ENCODE measurements around the gene EPC1. TPM values are rescaled to one million over a fixed set of nuclear protein-coding genes. Genes with fewer than 3 reads are reported as not detected.
"Not testable (repeated sequence)": the region's sequence is repeated elsewhere in the genome, so short reads cannot be mapped to it uniquely, and the experiment has no call there.

EPC1 gene
- total RNA-seq, 1 experiment from 2014 or later = 36.6 TPM

DNA sequence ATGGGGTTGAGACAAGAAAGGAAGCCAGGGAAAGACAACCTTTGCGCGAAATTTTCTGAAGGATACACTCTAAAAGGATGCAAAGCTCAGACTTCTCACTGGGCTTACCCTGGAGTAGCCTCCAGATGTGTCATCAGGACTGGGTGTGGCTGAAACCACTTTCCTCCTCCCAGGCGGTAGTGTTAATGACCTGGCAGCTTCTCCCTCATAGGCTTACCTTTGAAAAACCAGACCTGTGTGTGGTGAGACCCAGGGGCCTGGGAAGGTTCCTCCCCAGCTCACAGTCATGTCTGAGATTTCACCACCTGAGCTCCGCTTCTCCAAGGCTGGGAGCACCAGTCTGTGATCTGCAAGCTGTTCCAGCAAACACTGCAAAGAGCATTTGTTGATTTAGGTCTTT lies 93.7 kb downstream of the EPC1 start:
- Mint-ChIP-seq H3K4me3 (ENCODE audit: unreplicated experiment) (peak overlapping the region; percentile 62), H3K36me3 (ENCODE audit: insufficient read depth, unreplicated experiment) (no peaks in the 10 kb centered on the region), H3K27ac (ENCODE audit: unreplicated experiment) (peak overlapping the region; percentile 77), H3K9me3 (ENCODE audit: unreplicated experiment) (no peaks in the 10 kb centered on the region), H3K27me3 (ENCODE audit: insufficient read depth, unreplicated experiment) (no peaks in the 10 kb centered on the region), H3K4me1 (ENCODE audit: low read depth, unreplicated experiment) (peaks cover 35% of the 10 kb centered on the region)
- peak; percentile 73 to 85 for DNase-seq
- ChIA-PET CTCF (interaction anchor here (0.8 to 2.2 kb wide), 2 partner anchors 92 to 99 kb away, joined by 3 to 5 read pairs; no protein-coding TSS in a partner anchor), POLR2A (no interaction called here)
- no peaks in the 10 kb centered on the region for H3K36me3 ChIP-seq (ENCODE audit: control insufficient read depth, insufficient read depth, low read length)
- H3K4me3 ChIP-seq (ENCODE audit: low read depth, low read length) = no peak overlapping the region
- H3K9me3 ChIP-seq = no peaks in the 10 kb centered on the region
- TF ChIP-seq, protein P1, sequence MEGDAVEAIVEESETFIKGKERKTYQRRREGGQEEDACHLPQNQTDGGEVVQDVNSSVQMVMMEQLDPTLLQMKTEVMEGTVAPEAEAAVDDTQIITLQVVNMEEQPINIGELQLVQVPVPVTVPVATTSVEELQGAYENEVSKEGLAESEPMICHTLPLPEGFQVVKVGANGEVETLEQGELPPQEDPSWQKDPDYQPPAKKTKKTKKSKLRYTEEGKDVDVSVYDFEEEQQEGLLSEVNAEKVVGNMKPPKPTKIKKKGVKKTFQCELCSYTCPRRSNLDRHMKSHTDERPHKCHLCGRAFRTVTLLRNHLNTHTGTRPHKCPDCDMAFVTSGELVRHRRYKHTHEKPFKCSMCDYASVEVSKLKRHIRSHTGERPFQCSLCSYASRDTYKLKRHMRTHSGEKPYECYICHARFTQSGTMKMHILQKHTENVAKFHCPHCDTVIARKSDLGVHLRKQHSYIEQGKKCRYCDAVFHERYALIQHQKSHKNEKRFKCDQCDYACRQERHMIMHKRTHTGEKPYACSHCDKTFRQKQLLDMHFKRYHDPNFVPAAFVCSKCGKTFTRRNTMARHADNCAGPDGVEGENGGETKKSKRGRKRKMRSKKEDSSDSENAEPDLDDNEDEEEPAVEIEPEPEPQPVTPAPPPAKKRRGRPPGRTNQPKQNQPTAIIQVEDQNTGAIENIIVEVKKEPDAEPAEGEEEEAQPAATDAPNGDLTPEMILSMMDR (IDR thresholded peaks at IDR 0.05; ENCODE audit: insufficient read depth in 1 of 2, low read depth in 1 of 2, low read length in 1 of 2, severe bottlenecking in 1 of 2, unreplicated experiment in 1 of 2) = no peak
- no peaks in the 10 kb centered on the region for H3K27me3 ChIP-seq (replicated peaks; ENCODE audit: control insufficient read depth, insufficient read depth, low read length)
- H3K4me1 ChIP-seq = peaks cover 42% of the 10 kb centered on the region
- intact Hi-C loops (cut with micrococcal nuclease; ENCODE audit: unreplicated experiment) = loop anchor here (1.0 kb wide), 1 partner anchor 93 kb away; no protein-coding TSS in a partner anchor
- no TSS peak for BruUV-seq (replicated peaks)

DNA sequence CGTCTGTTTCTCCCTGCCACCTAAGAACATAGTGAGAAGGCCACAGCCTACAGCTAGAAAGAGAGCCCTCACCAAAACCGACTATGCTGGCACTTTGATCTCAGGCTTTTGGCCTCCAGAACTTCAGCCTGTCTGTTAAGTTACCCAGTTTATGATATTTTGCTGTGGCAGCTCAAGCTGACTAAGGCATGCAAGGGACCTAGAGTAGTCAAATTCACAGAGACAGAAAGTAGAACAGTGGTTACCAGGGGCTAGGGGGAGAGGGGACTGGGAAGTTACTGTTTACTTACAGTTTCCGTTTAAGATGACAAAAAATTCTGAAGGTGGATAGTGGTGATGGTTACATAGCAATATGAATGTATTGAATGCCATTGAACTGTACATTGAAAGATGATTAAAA lies 96.5 kb downstream of the EPC1 start:
- H3K9me3 Mint-ChIP-seq (ENCODE audit: unreplicated experiment); DNase-seq; H3K9me3 ChIP-seq; H3K36me3 ChIP-seq (ENCODE audit: control insufficient read depth, insufficient read depth, low read length); H3K27me3 ChIP-seq (replicated peaks; ENCODE audit: control insufficient read depth, insufficient read depth, low read length); H3K27me3 Mint-ChIP-seq (ENCODE audit: insufficient read depth, unreplicated experiment); H3K4me3 ChIP-seq (ENCODE audit: low read depth, low read length); H3K4me3 Mint-ChIP-seq (ENCODE audit: unreplicated experiment); H3K36me3 Mint-ChIP-seq (ENCODE audit: insufficient read depth, unreplicated experiment); intact Hi-C loops (cut with micrococcal nuclease; ENCODE audit: unreplicated experiment); CTCF ChIA-PET; BruUV-seq (replicated peaks): not testable (repeated sequence)
- Mint-ChIP-seq H3K4me1 (ENCODE audit: low read depth, unreplicated experiment) (peaks cover 47% of the 10 kb centered on the region), H3K27ac (ENCODE audit: unreplicated experiment) (peak overlapping the region; percentile 57)
- POLR2A ChIA-PET = interaction anchor here (0.5 kb wide), 1 partner anchor 1768 kb away, joined by 5 read pairs; no protein-coding TSS in a partner anchor
- peaks cover 48% of the 10 kb centered on the region for H3K4me1 ChIP-seq

DNA sequence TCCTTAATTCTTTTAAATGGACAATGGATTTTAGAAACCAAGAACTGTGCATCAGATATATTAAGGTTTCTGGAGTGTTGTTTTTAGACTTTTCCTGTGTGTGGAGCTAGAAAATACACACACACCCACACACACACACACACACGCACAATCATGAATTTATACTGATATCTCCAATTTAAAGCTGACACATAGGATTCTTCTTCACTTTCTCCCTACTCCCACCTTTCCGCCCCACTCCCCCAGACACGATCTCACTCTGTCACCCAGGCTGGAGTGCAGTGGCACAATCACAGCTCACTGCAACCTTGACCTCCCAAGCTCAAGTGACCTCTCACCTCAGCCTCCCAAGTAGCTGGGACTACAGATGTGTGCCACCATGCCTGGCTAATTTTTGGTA lies 100.3 kb downstream of the EPC1 start:
- H3K27me3 ChIP-seq (replicated peaks; ENCODE audit: control insufficient read depth, insufficient read depth, low read length) = no peaks in the 10 kb centered on the region

More for the DNA sequence above, 100.3 kb downstream of the EPC1 start:
- no TSS peak for BruUV-seq (replicated peaks)
- H3K36me3 ChIP-seq (ENCODE audit: control insufficient read depth, insufficient read depth, low read length) = no peaks in the 10 kb centered on the region
- no peak overlapping the region for H3K4me3 ChIP-seq (ENCODE audit: low read depth, low read length)
- intact Hi-C loops (cut with micrococcal nuclease; ENCODE audit: unreplicated experiment) = no loop called here
- TF ChIP-seq, protein P1 (IDR thresholded peaks at IDR 0.05; ENCODE audit: insufficient read depth in 1 of 2, low read depth in 1 of 2, low read length in 1 of 2, severe bottlenecking in 1 of 2, unreplicated experiment in 1 of 2) = no peak
- Mint-ChIP-seq H3K27ac (ENCODE audit: unreplicated experiment) (no peak overlapping the region), H3K9me3 (ENCODE audit: unreplicated experiment) (no peaks in the 10 kb centered on the region), H3K4me3 (ENCODE audit: unreplicated experiment) (no peak overlapping the region), H3K36me3 (ENCODE audit: insufficient read depth, unreplicated experiment) (no peaks in the 10 kb centered on the region), H3K27me3 (ENCODE audit: insufficient read depth, unreplicated experiment) (no peaks in the 10 kb centered on the region), H3K4me1 (ENCODE audit: low read depth, unreplicated experiment) (peaks cover 44% of the 10 kb centered on the region)
- ChIA-PET POLR2A (no interaction called here), CTCF (no interaction called here)
- peaks cover 36% of the 10 kb centered on the region for H3K4me1 ChIP-seq
- no peaks in the 10 kb centered on the region for H3K9me3 ChIP-seq
- DNase-seq = no peak
